OCI-LY7 (cell line): Measurements from ENCODE around the gene CRYBB3. TPM values are rescaled to one million over a fixed set of nuclear protein-coding genes. Genes with fewer than 3 reads are reported as not detected.

Source experiments
- BruUV-seq: library from RNA; stranded (reverse); fragments of 400-500 nt; replicated peaks from 2 replicates; lab custom pipeline; 2021; lab: Mats Ljungman, UMichigan
- CTCF ChIA-PET: fragments of 300-600 bp; sonication (Branson Sonifier 250); formaldehyde crosslinking; loops from one replicate; lab custom pipeline; 2022; ENCODE audit warnings: antibody characterized with exemption; ENCODE audit not compliant: unreplicated experiment; lab: Charles Lee
- POLR2A ChIA-PET: fragments of 300-600 bp; sonication (Branson Sonifier 250); formaldehyde crosslinking; loops from one replicate; lab custom pipeline; 2022; ENCODE audit warnings: antibody characterized with exemption; lab: Charles Lee
- DNase-seq: peaks from one replicate; pipeline ENCODE4 v3.0.0-alpha.2; 2015; ENCODE audit warnings: low spot score
- H2AFZ ChIP-seq: fragments of 200-600 bp; sonication (generic), shearing (Covaris generic); 2 replicates; pipeline ENCODE4 v1.6.1; 2014; ENCODE audit warnings: mild to moderate bottlenecking, antibody characterized with exemption, low read length, moderate library complexity
- H3K27ac ChIP-seq: fragments of 200-600 bp; sonication (generic); 2 replicates; pipeline ENCODE4 v1.5.1; 2014; ENCODE audit warnings: mixed run types, low read depth, mild to moderate bottlenecking, moderate library complexity, low read length, inconsistent platforms; ENCODE audit not compliant: poor library complexity, severe bottlenecking
- H3K36me3 ChIP-seq: fragments of 200-600 bp; sonication (generic); 2 replicates; pipeline ENCODE4 v1.6.1; 2014; ENCODE audit warnings: mild to moderate bottlenecking, antibody characterized with exemption, low read length, moderate library complexity, mixed read lengths; ENCODE audit not compliant: insufficient read depth
- H3K4me1 ChIP-seq: fragments of 200-600 bp; sonication (generic); 2 replicates; pipeline ENCODE4 v1.5.1; 2014; ENCODE audit warnings: mild to moderate bottlenecking, low read length; ENCODE audit not compliant: insufficient read depth, poor library complexity, severe bottlenecking
- H3K4me2 ChIP-seq: fragments of 200-600 bp; sonication (generic); 2 replicates; pipeline ENCODE4 v1.6.1; 2014; ENCODE audit warnings: mild to moderate bottlenecking, low read length
- H3K4me3 ChIP-seq: fragments of 200-600 bp; sonication (generic); 2 replicates; pipeline ENCODE4 v1.5.1; 2014; ENCODE audit warnings: mild to moderate bottlenecking, low read depth, low read length; ENCODE audit not compliant: poor library complexity, severe bottlenecking
- H3K79me2 ChIP-seq: fragments of 200-600 bp; sonication (generic); 2 replicates; pipeline ENCODE4 v1.6.1; 2016; ENCODE audit warnings: low read depth, mild to moderate bottlenecking, low read length, moderate library complexity, mixed read lengths; ENCODE audit not compliant: insufficient read depth
- H3K9me2 ChIP-seq: fragments of 200-600 bp; sonication (generic); 2 replicates; pipeline ENCODE4 v1.6.1; 2016; ENCODE audit warnings: mild to moderate bottlenecking, low read length, mixed read lengths; ENCODE audit not compliant: insufficient read depth
- H3K9me3 ChIP-seq: fragments of 200-600 bp; sonication (generic); 2 replicates; pipeline ENCODE4 v1.6.1; 2014; ENCODE audit warnings: mild to moderate bottlenecking, mixed run types, low read length, mixed read lengths
- H4K20me1 ChIP-seq: fragments of 200-600 bp; sonication (generic); 2 replicates; pipeline ENCODE4 v1.6.1; 2014; ENCODE audit warnings: mild to moderate bottlenecking, antibody characterized with exemption, low read length, moderate library complexity, mixed read lengths; ENCODE audit not compliant: insufficient read depth
- EZH2phosphoT487 ChIP-seq: fragments of 200-600 bp; sonication (generic); IDR thresholded peaks from 2 replicates; pipeline ENCODE4 v1.6.1; 2018; ENCODE audit warnings: low read depth, borderline replicate concordance, mild to moderate bottlenecking, mixed run types, antibody characterized with exemption, low read length, moderate library complexity, mixed read lengths
- intact Hi-C: fragments of 100-400 bp; cut with micrococcal nuclease; formaldehyde crosslinking; loops from one replicate; pipeline ENCODE4 v1.10.0; 2022; ENCODE audit not compliant: unreplicated experiment
- total RNA-seq, 2 experiments: library from RNA; depleted of rRNA in 1 of 2; stranded (reverse); fragments of >200 nt in 1 of 2; shearing (Covaris generic) in 1 of 2; gene quantifications; 2 replicates each; pipeline ENCODE4 v1.2.3, GENCODE V29; 2014 to 2022
- TF ChIP-seq, protein P1 (sequence below): fragments of 200-600 bp; sonication (generic); conservative IDR thresholded peaks from 2 replicates; pipeline ENCODE4 v1.5.1; 2014; ENCODE audit warnings: mild to moderate bottlenecking, antibody characterized with exemption, low read length, moderate library complexity, mixed read lengths

CRYBB3 gene
- total RNA-seq, 2 experiments from 2014 or later: not detected

- H4K20me1 ChIP-seq: no peaks in the 10 kb centered on the region
- CTCF ChIA-PET: no interaction called here
- no peaks in the 10 kb centered on the region for H3K4me1 ChIP-seq
- H3K36me3 ChIP-seq: no peaks in the 10 kb centered on the region
- no peaks in the 10 kb centered on the region for H3K9me3 ChIP-seq
- no peak for DNase-seq
- BruUV-seq: no TSS peak
- H3K27ac ChIP-seq: no peak overlapping the region
- H3K9me2 ChIP-seq: no peaks in the 10 kb centered on the region
- H3K4me2 ChIP-seq: no peak overlapping the region
- H3K79me2 ChIP-seq: no peaks in the 10 kb centered on the region
- intact Hi-C loops: no loop called here
- POLR2A ChIA-PET: no interaction called here
- no peak overlapping the region for H2AFZ ChIP-seq
- TF ChIP-seq EZH2phosphoT487: no peak
- TF ChIP-seq, protein P1, sequence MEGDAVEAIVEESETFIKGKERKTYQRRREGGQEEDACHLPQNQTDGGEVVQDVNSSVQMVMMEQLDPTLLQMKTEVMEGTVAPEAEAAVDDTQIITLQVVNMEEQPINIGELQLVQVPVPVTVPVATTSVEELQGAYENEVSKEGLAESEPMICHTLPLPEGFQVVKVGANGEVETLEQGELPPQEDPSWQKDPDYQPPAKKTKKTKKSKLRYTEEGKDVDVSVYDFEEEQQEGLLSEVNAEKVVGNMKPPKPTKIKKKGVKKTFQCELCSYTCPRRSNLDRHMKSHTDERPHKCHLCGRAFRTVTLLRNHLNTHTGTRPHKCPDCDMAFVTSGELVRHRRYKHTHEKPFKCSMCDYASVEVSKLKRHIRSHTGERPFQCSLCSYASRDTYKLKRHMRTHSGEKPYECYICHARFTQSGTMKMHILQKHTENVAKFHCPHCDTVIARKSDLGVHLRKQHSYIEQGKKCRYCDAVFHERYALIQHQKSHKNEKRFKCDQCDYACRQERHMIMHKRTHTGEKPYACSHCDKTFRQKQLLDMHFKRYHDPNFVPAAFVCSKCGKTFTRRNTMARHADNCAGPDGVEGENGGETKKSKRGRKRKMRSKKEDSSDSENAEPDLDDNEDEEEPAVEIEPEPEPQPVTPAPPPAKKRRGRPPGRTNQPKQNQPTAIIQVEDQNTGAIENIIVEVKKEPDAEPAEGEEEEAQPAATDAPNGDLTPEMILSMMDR: no peak
- no peak overlapping the region for H3K4me3 ChIP-seq
Measured at GRCh38 chr22:25205847-25206246, 6.2 kb downstream of the CRYBB3 start.

DNA sequence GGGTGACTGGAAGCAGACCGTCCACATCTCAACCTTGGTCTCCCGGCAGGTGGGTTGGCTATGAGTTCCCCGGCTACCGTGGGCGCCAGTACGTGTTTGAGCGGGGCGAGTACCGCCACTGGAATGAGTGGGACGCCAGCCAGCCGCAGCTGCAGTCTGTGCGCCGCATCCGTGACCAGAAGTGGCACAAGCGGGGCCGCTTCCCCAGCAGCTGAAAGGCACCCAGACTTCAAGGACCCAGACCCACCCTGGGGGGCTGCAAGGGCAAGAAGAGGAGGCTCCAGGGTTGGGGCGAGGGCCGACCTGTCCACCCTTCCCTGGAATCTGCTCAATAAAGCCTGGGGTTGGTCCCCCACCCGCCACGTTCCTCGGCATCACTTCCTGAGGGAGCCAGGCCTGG is 7.3 kb downstream of the CRYBB3 start:
- TF ChIP-seq EZH2phosphoT487: no peak
- TF ChIP-seq, protein P1: no peak
- CTCF ChIA-PET: no interaction called here

GRCh38 chr22:25207553-25208157 is 8.0 kb downstream of the CRYBB3 start:
- POLR2A ChIA-PET: no interaction called here
- no peak overlapping the region for H3K27ac ChIP-seq
- intact Hi-C loops: no loop called here

More for the DNA sequence above, 7.3 kb downstream of the CRYBB3 start:
- no peak overlapping the region for H3K4me3 ChIP-seq
- H4K20me1 ChIP-seq: no peaks in the 10 kb centered on the region
- no peak overlapping the region for H3K27ac ChIP-seq
- no peak overlapping the region for H3K4me2 ChIP-seq
- H3K4me1 ChIP-seq: no peaks in the 10 kb centered on the region
- no peaks in the 10 kb centered on the region for H3K9me2 ChIP-seq
- BruUV-seq: no TSS peak
- intact Hi-C loops: no loop called here
- H3K9me3 ChIP-seq: no peaks in the 10 kb centered on the region
- POLR2A ChIA-PET: no interaction called here
- H3K36me3 ChIP-seq: no peaks in the 10 kb centered on the region
- no peak overlapping the region for H2AFZ ChIP-seq
- no peaks in the 10 kb centered on the region for H3K79me2 ChIP-seq
- DNase-seq: no peak

More at GRCh38 chr22:25207553-25208157, 8.0 kb downstream of the CRYBB3 start:
- CTCF ChIA-PET: no interaction called here
- Histone ChIP-seq H3K4me1 (no peaks in the 10 kb centered on the region), H3K4me2 (no peak overlapping the region), H3K4me3 (no peak overlapping the region), H3K79me2 (no peaks in the 10 kb centered on the region), H4K20me1 (no peaks in the 10 kb centered on the region), H3K36me3 (no peaks in the 10 kb centered on the region), H3K9me3 (no peaks in the 10 kb centered on the region), H2AFZ (no peak overlapping the region), H3K9me2 (no peaks in the 10 kb centered on the region)
- TF ChIP-seq, protein P1: no peak
- TF ChIP-seq EZH2phosphoT487: no peak
- DNase-seq: no peak
- BruUV-seq: no TSS peak
